CD4-positive, alpha-beta T cell (primary cell): ENCODE measurements around the gene ELMO1. TPM values are rescaled to one million over a fixed set of nuclear protein-coding genes. Genes with fewer than 3 reads are reported as not detected.

ENCODE experiments used
- ATAC-seq: fragments of 200-7000 bp; cut with Tn5 transposase; one replicate; pipeline ENCODE4 v1.10.0; 2022; ENCODE audit warnings: mild to moderate bottlenecking; ENCODE audit not compliant: poor library complexity
- CTCF ChIA-PET: fragments of 350-600 bp; sonication (Branson Sonifier 250); formaldehyde crosslinking; loops from one replicate; lab custom pipeline; 2021; ENCODE audit warnings: antibody characterized with exemption, inconsistent platforms; lab: Charles Lee
- POLR2A ChIA-PET: fragments of 350-600 bp; sonication (Branson Sonifier 250); formaldehyde crosslinking; loops from one replicate; lab custom pipeline; 2021; ENCODE audit warnings: antibody characterized with exemption, inconsistent platforms; lab: Charles Lee
- DNase-seq, 14 experiments: peaks; one replicate each; pipeline ENCODE4 v3.0.0-alpha.2; 2013 to 2020; ENCODE audit warnings: mixed read lengths in 2 of 14
- H3K27ac ChIP-seq, 2 donors: one replicate each; pipeline versions ENCODE4 v1.5.1 to v1.7.0; 2013; ENCODE audit warnings: low read length in 2 of 2, low read depth in 1 of 2, mild to moderate bottlenecking in 1 of 2
- H3K27me3 ChIP-seq, 2 experiments: 1 replicate in 1 of 2; 2 replicates in 1 of 2; pipeline versions ENCODE4 v1.6.1 to v1.7.0; 2013; ENCODE audit warnings: low read length in 2 of 2, control low read depth in 1 of 2, mild to moderate bottlenecking in 1 of 2, moderate library complexity in 1 of 2; ENCODE audit not compliant: insufficient read depth in 2 of 2, control insufficient read depth in 1 of 2
- H3K36me3 ChIP-seq: one replicate; pipeline ENCODE4 v1.6.1; 2013; ENCODE audit warnings: low read length, control low read depth; ENCODE audit not compliant: insufficient read depth
- H3K4me1 ChIP-seq: one replicate; pipeline ENCODE4 v1.6.1; 2013; ENCODE audit warnings: low read length, control low read depth; ENCODE audit not compliant: insufficient read depth
- H3K4me3 ChIP-seq: one replicate; pipeline ENCODE4 v1.5.1; 2013; ENCODE audit warnings: mild to moderate bottlenecking, low read length, moderate library complexity
- H3K9me3 ChIP-seq, 2 experiments: 1 replicate in 1 of 2; 2 replicates in 1 of 2; pipeline versions ENCODE4 v1.6.1 to v1.7.0; 2013; ENCODE audit warnings: low read length in 2 of 2, mild to moderate bottlenecking in 2 of 2, control low read depth in 1 of 2, moderate library complexity in 1 of 2; ENCODE audit not compliant: control insufficient read depth in 1 of 2, insufficient read depth in 1 of 2
- H3K27ac Mint-ChIP-seq: one replicate; pipeline ENCODE4 v1.8.0; 2020; ENCODE audit warnings: mixed read lengths
- H3K27me3 Mint-ChIP-seq: one replicate; pipeline ENCODE4 v1.8.0; 2021; ENCODE audit warnings: mixed read lengths
- H3K36me3 Mint-ChIP-seq: one replicate; pipeline ENCODE4 v1.8.0; 2021; ENCODE audit warnings: low read depth, mixed read lengths
- H3K4me1 Mint-ChIP-seq: one replicate; pipeline ENCODE4 v1.8.0; 2021; ENCODE audit warnings: low read depth, mixed read lengths
- H3K4me3 Mint-ChIP-seq: one replicate; pipeline ENCODE4 v1.8.0; 2020; ENCODE audit warnings: mild to moderate bottlenecking, mixed read lengths
- H3K9me3 Mint-ChIP-seq: one replicate; pipeline ENCODE4 v1.8.0; 2020; ENCODE audit warnings: mixed read lengths
- CTCF ChIP-seq: fragments of 200-600 bp; IDR thresholded peaks from one replicate; pipeline ENCODE4 v1.8.0; 2022; ENCODE audit warnings: antibody characterized with exemption, mild to moderate bottlenecking
- intact Hi-C, 2 experiments: fragments of 100-400 bp; cut with DNase I in 1 of 2; cut with micrococcal nuclease in 1 of 2; formaldehyde crosslinking; loops; one replicate each; pipeline versions ENCODE4 v1.15.1 to v1.9.0; 2023 to 2025; cut with DNase I, micrococcal nuclease
- total RNA-seq, 174 experiments: library from RNA in 2 of 174; stranded (reverse) in 2 of 174; gene quantifications; one replicate each; pipeline ENCODE4 v1.2.3 and lab custom pipeline; 2021 to 2026

Gene ELMO1
- total RNA-seq, 2 experiments from 2014 or later, result 117 to 120 TPM

- Histone ChIP-seq H3K27me3 (no peaks in the 10 kb centered on the region), H3K9me3 (no peaks in the 10 kb centered on the region), H3K4me3 (no peak overlapping the region), H3K27ac (peak overlapping the region; percentile 16 to 22), H3K4me1 (peaks cover 19% of the 10 kb centered on the region), H3K36me3 (peaks cover 8% of the 10 kb centered on the region)
- ChIA-PET POLR2A (interaction anchor here (1.1 to 2.0 kb wide), 4 partner anchors 9 to 155 kb away, joined by 3 to 8 read pairs (median 3); no protein-coding TSS in a partner anchor), CTCF (interaction anchor here (0.7 to 2.1 kb wide), 8 partner anchors 15 to 163 kb away, joined by 3 to 24 read pairs (median 6); partner anchors contain the start of gene ELMO1)
- H3K4me3 Mint-ChIP-seq, result no peak overlapping the region
- H3K36me3 Mint-ChIP-seq, result peaks cover 9% of the 10 kb centered on the region
- no peaks in the 10 kb centered on the region for H3K9me3 Mint-ChIP-seq
- TF ChIP-seq CTCF, result no peak
- no peaks in the 10 kb centered on the region for H3K27me3 Mint-ChIP-seq
- DNase-seq, result peak in 5 of 14 experiments; percentile 5 to 38 (median 29)
- H3K4me1 Mint-ChIP-seq, result peaks cover 70% of the 10 kb centered on the region
- peak; percentile 66 for ATAC-seq
- H3K27ac Mint-ChIP-seq, result peak overlapping the region; percentile 75
- intact Hi-C loops, result loop anchor here (1.0 to 5.0 kb wide), 5 partner anchors 56 to 206 kb away; partner anchors contain the start of gene ELMO1 (in 2 of the 2)
Measured at GRCh38 chr7:37285706-37286453, 162.8 kb downstream of the ELMO1 start.

GRCh38 chr7:37284805-37285231, 163.8 kb downstream of the ELMO1 start:
- intact Hi-C loops, result loop anchor here (1.0 to 5.0 kb wide), 5 partner anchors 57 to 207 kb away; partner anchors contain the start of gene ELMO1 (in 2 of the 2)
- ATAC-seq (peak; percentile 53), DNase-seq (peak in 13 of 14 experiments; percentile 6 to 62 (median 31))
- Histone ChIP-seq H3K27ac (no peak overlapping the region), H3K36me3 (peaks cover 8% of the 10 kb centered on the region), H3K4me1 (peaks cover 19% of the 10 kb centered on the region), H3K4me3 (no peak overlapping the region), H3K9me3 (no peaks in the 10 kb centered on the region), H3K27me3 (no peaks in the 10 kb centered on the region)
- POLR2A ChIA-PET, result interaction anchor here (0.7 to 2.0 kb wide), 6 partner anchors 45 to 490 kb away, joined by 3 to 8 read pairs (median 3); no protein-coding TSS in a partner anchor
- no peaks in the 10 kb centered on the region for H3K27me3 Mint-ChIP-seq
- peak; percentile 88 for TF ChIP-seq CTCF
- H3K27ac Mint-ChIP-seq, result peak overlapping the region; percentile 75
- H3K4me3 Mint-ChIP-seq, result no peak overlapping the region
- peaks cover 66% of the 10 kb centered on the region for H3K4me1 Mint-ChIP-seq
- no peaks in the 10 kb centered on the region for H3K9me3 Mint-ChIP-seq
- H3K36me3 Mint-ChIP-seq, result peaks cover 11% of the 10 kb centered on the region
- CTCF ChIA-PET, result interaction anchor here (0.6 to 2.1 kb wide), 20 partner anchors 11 to 211 kb away, joined by 3 to 24 read pairs (median 4); partner anchors contain the start of gene ELMO1

- Histone ChIP-seq H3K4me1 (peaks cover 19% of the 10 kb centered on the region), H3K27me3 (no peaks in the 10 kb centered on the region), H3K36me3 (peaks cover 8% of the 10 kb centered on the region), H3K9me3 (no peaks in the 10 kb centered on the region), H3K27ac (no peak overlapping the region), H3K4me3 (no peak overlapping the region)
- ChIA-PET CTCF (interaction anchor here (0.6 to 2.1 kb wide), 19 partner anchors 11 to 211 kb away, joined by 3 to 24 read pairs (median 3); partner anchors contain the start of gene ELMO1), POLR2A (interaction anchor here (0.7 to 1.2 kb wide), 3 partner anchors 68 to 489 kb away, joined by 3 read pairs; no protein-coding TSS in a partner anchor)
- intact Hi-C loops, result loop anchor here (2.0 kb wide), 2 partner anchors 69 to 165 kb away; partner anchors contain the start of gene ELMO1 (in 1 of the 2)
- Mint-ChIP-seq H3K4me3 (no peak overlapping the region), H3K4me1 (peaks cover 64% of the 10 kb centered on the region), H3K27me3 (no peaks in the 10 kb centered on the region), H3K36me3 (peaks cover 14% of the 10 kb centered on the region), H3K9me3 (no peaks in the 10 kb centered on the region), H3K27ac (peak overlapping the region; percentile 75)
- TF ChIP-seq CTCF, result no peak
- no peak for ATAC-seq
- no peak for DNase-seq
Measured at GRCh38 chr7:37284285-37284684, 164.4 kb downstream of the ELMO1 start.
